ENCODE measurements around the gene AFP.

AFP gene

DNA sequence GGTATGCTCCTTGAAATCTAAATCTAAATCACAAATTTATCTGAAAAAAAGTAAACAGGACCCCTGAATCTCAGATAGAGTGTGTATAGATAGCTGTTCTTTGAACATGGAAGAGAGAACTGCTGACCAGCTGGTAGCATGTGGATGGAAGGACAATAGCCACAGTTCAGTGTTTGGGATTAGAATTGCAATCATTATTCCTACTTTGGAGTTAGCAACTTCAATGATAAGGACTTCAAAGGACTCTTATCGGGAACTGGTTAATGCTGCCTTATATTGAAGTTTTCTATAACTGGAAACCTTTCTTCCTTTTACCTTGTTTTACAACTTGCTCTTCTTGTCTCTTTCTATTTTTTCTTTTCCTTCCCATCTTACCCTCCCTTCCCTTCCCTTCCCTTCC is 50.5 kb downstream of the AFP start:
- H3K9me2 ChIP-seq (replicated peaks; ENCODE audit: low read depth, low read length): no peaks in the 10 kb centered on the region
- no peaks in the 10 kb centered on the region for H3K27me3 ChIP-seq (ENCODE audit: insufficient read depth, low read length, poor library complexity, severe bottlenecking)
- no peaks in the 10 kb centered on the region for H3F3A ChIP-seq (ENCODE audit: low read depth)
- H2AFZ ChIP-seq (ENCODE audit: low read length): no peak overlapping the region
- no peaks in the 10 kb centered on the region for H3K36me3 ChIP-seq (ENCODE audit: insufficient read depth, low read length)
- no peak overlapping the region for H3K4me3 ChIP-seq (ENCODE audit: low read length, poor library complexity, severe bottlenecking)
- no peaks in the 10 kb centered on the region for H3K9me3 ChIP-seq (ENCODE audit: insufficient read depth, low read depth, low read length)
- no peak overlapping the region for H3K4me2 ChIP-seq (ENCODE audit: low read depth, low read length, poor library complexity, severe bottlenecking)
- TF ChIP-seq, protein P1, sequence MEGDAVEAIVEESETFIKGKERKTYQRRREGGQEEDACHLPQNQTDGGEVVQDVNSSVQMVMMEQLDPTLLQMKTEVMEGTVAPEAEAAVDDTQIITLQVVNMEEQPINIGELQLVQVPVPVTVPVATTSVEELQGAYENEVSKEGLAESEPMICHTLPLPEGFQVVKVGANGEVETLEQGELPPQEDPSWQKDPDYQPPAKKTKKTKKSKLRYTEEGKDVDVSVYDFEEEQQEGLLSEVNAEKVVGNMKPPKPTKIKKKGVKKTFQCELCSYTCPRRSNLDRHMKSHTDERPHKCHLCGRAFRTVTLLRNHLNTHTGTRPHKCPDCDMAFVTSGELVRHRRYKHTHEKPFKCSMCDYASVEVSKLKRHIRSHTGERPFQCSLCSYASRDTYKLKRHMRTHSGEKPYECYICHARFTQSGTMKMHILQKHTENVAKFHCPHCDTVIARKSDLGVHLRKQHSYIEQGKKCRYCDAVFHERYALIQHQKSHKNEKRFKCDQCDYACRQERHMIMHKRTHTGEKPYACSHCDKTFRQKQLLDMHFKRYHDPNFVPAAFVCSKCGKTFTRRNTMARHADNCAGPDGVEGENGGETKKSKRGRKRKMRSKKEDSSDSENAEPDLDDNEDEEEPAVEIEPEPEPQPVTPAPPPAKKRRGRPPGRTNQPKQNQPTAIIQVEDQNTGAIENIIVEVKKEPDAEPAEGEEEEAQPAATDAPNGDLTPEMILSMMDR (conservative IDR thresholded peaks at IDR 0.05; ENCODE audit: low read length): no peak
- TF ChIP-seq EZH2phosphoT487 (IDR thresholded peaks at IDR 0.05; ENCODE audit: borderline replicate concordance): no peak
- no peak overlapping the region for H3K9ac ChIP-seq (ENCODE audit: low read depth, low read length, poor library complexity, severe bottlenecking)
- no peaks in the 10 kb centered on the region for H4K20me1 ChIP-seq (ENCODE audit: insufficient read depth, low read length, poor library complexity, severe bottlenecking)
- H3K79me2 ChIP-seq (ENCODE audit: insufficient read depth, low read length): no peaks in the 10 kb centered on the region
- H3K4me1 ChIP-seq (ENCODE audit: insufficient read depth, low read length, poor library complexity, severe bottlenecking): peaks cover 2% of the 10 kb centered on the region

DNA sequence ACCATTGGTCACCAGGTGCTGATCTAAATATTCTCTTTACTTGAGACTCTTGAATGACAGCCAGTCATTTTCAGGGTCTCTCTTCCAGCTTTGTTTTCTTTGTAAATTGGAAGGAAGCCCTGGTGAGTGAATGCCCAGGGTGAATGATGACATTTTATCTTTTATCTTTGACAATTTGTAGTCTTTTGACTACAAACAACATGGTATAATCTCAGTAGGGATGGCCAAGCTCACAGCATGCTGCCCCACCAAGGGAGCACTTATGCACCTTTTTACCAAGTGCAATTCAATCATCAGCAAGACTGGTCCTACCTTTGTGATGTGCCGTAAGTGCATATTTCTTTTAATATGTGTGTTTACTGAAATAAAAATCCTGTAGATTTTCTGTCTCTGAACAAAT is 51.2 kb downstream of the AFP start:
- H3K4me3 ChIP-seq (ENCODE audit: low read length, poor library complexity, severe bottlenecking): no peak overlapping the region
- no peak overlapping the region for H3K9ac ChIP-seq (ENCODE audit: low read depth, low read length, poor library complexity, severe bottlenecking)
- no peaks in the 10 kb centered on the region for H3K36me3 ChIP-seq (ENCODE audit: insufficient read depth, low read length)
- H3K9me2 ChIP-seq (replicated peaks; ENCODE audit: low read depth, low read length): no peaks in the 10 kb centered on the region
- H3K9me3 ChIP-seq (ENCODE audit: insufficient read depth, low read depth, low read length): no peaks in the 10 kb centered on the region
- no peak overlapping the region for H3K4me2 ChIP-seq (ENCODE audit: low read depth, low read length, poor library complexity, severe bottlenecking)
- no peaks in the 10 kb centered on the region for H3K27me3 ChIP-seq (ENCODE audit: insufficient read depth, low read length, poor library complexity, severe bottlenecking)
- H4K20me1 ChIP-seq (ENCODE audit: insufficient read depth, low read length, poor library complexity, severe bottlenecking): no peaks in the 10 kb centered on the region
- H3K4me1 ChIP-seq (ENCODE audit: insufficient read depth, low read length, poor library complexity, severe bottlenecking): peaks cover 2% of the 10 kb centered on the region
- no peak overlapping the region for H2AFZ ChIP-seq (ENCODE audit: low read length)
- no peak for TF ChIP-seq EZH2phosphoT487 (IDR thresholded peaks at IDR 0.05; ENCODE audit: borderline replicate concordance)
- TF ChIP-seq, protein P1 (conservative IDR thresholded peaks at IDR 0.05; ENCODE audit: low read length): no peak
- H3K79me2 ChIP-seq (ENCODE audit: insufficient read depth, low read length): no peaks in the 10 kb centered on the region
- no peaks in the 10 kb centered on the region for H3F3A ChIP-seq (ENCODE audit: low read depth)

DNA sequence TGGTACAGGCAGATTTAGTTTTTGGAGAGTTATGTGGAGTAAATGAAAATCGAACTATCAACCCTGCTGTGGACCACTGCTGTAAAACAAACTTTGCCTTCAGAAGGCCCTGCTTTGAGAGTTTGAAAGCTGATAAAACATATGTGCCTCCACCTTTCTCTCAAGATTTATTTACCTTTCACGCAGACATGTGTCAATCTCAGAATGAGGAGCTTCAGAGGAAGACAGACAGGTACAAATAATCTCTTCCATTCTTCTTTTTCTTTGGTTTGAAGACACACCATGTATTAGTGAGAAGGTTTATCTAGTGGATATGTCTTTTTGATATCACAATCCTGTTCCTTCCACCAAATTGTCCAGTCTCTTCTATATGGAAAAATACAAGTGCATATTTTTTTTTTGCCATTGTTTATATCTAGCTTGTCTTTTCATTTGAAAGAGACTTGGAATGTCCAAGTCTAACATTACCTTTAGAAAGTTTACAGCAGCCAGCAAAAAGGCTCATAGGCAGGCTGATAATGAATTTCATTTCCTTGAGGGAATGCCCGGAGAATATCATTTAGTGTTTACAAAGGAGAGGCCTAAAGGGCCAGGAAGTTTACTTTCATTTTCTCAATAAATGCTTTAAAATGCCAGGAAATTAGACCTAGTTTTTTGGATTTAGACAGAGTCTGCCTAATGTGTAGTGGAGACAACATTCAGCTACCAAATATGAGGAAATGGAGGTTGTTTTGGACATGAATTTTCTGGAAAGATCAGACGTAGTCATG is 64.2 kb downstream of the AFP start:
- no peaks in the 10 kb centered on the region for H4K20me1 ChIP-seq (ENCODE audit: insufficient read depth, low read length, poor library complexity, severe bottlenecking)
- no peaks in the 10 kb centered on the region for H3K27me3 ChIP-seq (ENCODE audit: insufficient read depth, low read length, poor library complexity, severe bottlenecking)
- no peaks in the 10 kb centered on the region for H3K9me3 ChIP-seq (ENCODE audit: insufficient read depth, low read depth, low read length)
- H2AFZ ChIP-seq (ENCODE audit: low read length): peak overlapping the region; percentile 32
- no peaks in the 10 kb centered on the region for H3K36me3 ChIP-seq (ENCODE audit: insufficient read depth, low read length)
- TF ChIP-seq, protein P1 (conservative IDR thresholded peaks at IDR 0.05; ENCODE audit: low read length): no peak
- TF ChIP-seq EZH2phosphoT487 (IDR thresholded peaks at IDR 0.05; ENCODE audit: borderline replicate concordance): no peak
- no peaks in the 10 kb centered on the region for H3F3A ChIP-seq (ENCODE audit: low read depth)
- peak overlapping the region; percentile 6 for H3K4me2 ChIP-seq (ENCODE audit: low read depth, low read length, poor library complexity, severe bottlenecking)
- H3K4me1 ChIP-seq (ENCODE audit: insufficient read depth, low read length, poor library complexity, severe bottlenecking): peaks cover 9% of the 10 kb centered on the region
- no peak overlapping the region for H3K4me3 ChIP-seq (ENCODE audit: low read length, poor library complexity, severe bottlenecking)
- H3K9me2 ChIP-seq (replicated peaks; ENCODE audit: low read depth, low read length): no peaks in the 10 kb centered on the region
- no peaks in the 10 kb centered on the region for H3K79me2 ChIP-seq (ENCODE audit: insufficient read depth, low read length)
- H3K9ac ChIP-seq (ENCODE audit: low read depth, low read length, poor library complexity, severe bottlenecking): no peak overlapping the region
